Hepatocyte (in vitro differentiated cells): ENCODE measurements around the gene BCL2. TPM values are rescaled to one million over a fixed set of nuclear protein-coding genes. Genes with fewer than 3 reads are reported as not detected.

Experiments
- DNase-seq: peaks from one replicate; pipeline ENCODE4 v3.0.0-alpha.2; 2016; ENCODE audit warnings: low spot score
- H2AFZ ChIP-seq: fragments of 200-600 bp; sonication (generic); 2 replicates; pipeline ENCODE4 v1.6.0; 2016; ENCODE audit warnings: antibody characterized with exemption, mild to moderate bottlenecking
- H3K27ac ChIP-seq: fragments of 200-600 bp; sonication (generic); 2 replicates; pipeline ENCODE4 v1.5.1; 2016; ENCODE audit warnings: mild to moderate bottlenecking
- H3K27me3 ChIP-seq: fragments of 200-600 bp; sonication (generic); 2 replicates; pipeline ENCODE4 v1.6.1; 2016
- H3K36me3 ChIP-seq: fragments of 200-600 bp; sonication (generic); replicated peaks from 2 replicates; pipeline ENCODE4 v1.5.1; 2016; ENCODE audit warnings: low read depth; ENCODE audit not compliant: insufficient read depth
- H3K4me1 ChIP-seq: fragments of 200-600 bp; sonication (generic); 2 replicates; pipeline ENCODE4 v1.5.1; 2016; ENCODE audit warnings: mild to moderate bottlenecking, moderate library complexity; ENCODE audit not compliant: insufficient read depth
- H3K4me2 ChIP-seq: fragments of 200-600 bp; sonication (generic); 2 replicates; pipeline ENCODE4 v1.6.0; 2016
- H3K4me3 ChIP-seq: fragments of 200-600 bp; sonication (generic); 2 replicates; pipeline ENCODE4 v1.5.1; 2016; ENCODE audit warnings: mild to moderate bottlenecking
- H3K79me2 ChIP-seq: fragments of 200-600 bp; sonication (generic); 2 replicates; pipeline ENCODE4 v1.6.0; 2017; ENCODE audit warnings: mild to moderate bottlenecking
- H3K9me2 ChIP-seq: fragments of 200-600 bp; sonication (generic); replicated peaks from 2 replicates; pipeline ENCODE4 v1.6.0; 2017; ENCODE audit warnings: mild to moderate bottlenecking; ENCODE audit not compliant: insufficient read depth
- H3K9me3 ChIP-seq: fragments of 200-600 bp; sonication (generic); 2 replicates; pipeline ENCODE4 v1.5.1; 2016; ENCODE audit warnings: low read depth, mild to moderate bottlenecking
- H4K20me1 ChIP-seq: fragments of 200-600 bp; sonication (generic); 2 replicates; pipeline ENCODE4 v1.6.0; 2016; ENCODE audit warnings: mild to moderate bottlenecking; ENCODE audit not compliant: insufficient read depth, poor library complexity, severe bottlenecking
- CTCF ChIP-seq: fragments of 200-600 bp; sonication (generic); IDR thresholded peaks from 2 replicates; pipeline ENCODE4 v1.5.1; 2016; ENCODE audit warnings: antibody characterized with exemption, mild to moderate bottlenecking; ENCODE audit not compliant: poor library complexity
- EZH2 ChIP-seq: fragments of 200-600 bp; sonication (generic); IDR thresholded peaks from 2 replicates; pipeline ENCODE4 v1.6.1; 2016; ENCODE audit warnings: antibody characterized with exemption, mild to moderate bottlenecking, borderline replicate concordance
- EZH2phosphoT487 ChIP-seq: fragments of 200-600 bp; sonication (generic); IDR thresholded peaks from one replicate; pipeline ENCODE4 v1.6.1; 2018; ENCODE audit warnings: antibody characterized with exemption, mild to moderate bottlenecking, low read depth, moderate library complexity; ENCODE audit not compliant: unreplicated experiment, severe bottlenecking
- WGBS: methylation state at CpG from one replicate; pipeline ENCODE4 v1.1.6; 2016; ENCODE audit warnings: low lambda C conversion rate; ENCODE audit errors: missing lambda C conversion rate; 5-methylcytosine and 5-hydroxymethylcytosine counted together
- polyA plus RNA-seq: library from polyadenylated mRNA; unstranded; fragments of >200 nt; fragmentation: Nextera tagmentation; extraction: Ambion mirVana; gene quantifications from 2 replicates; pipeline ENCODE4 v1.2.1, GENCODE V29; 2016
- total RNA-seq: library from RNA; depleted of rRNA; stranded (reverse); fragments of >200 nt; gene quantifications from 2 replicates; pipeline ENCODE4 v1.2.3, GENCODE V29; 2014

BCL2 gene
- total and polyA plus RNA-seq, 2 experiments from 2014 or later, result 1.0 to 11.4 TPM

- Histone ChIP-seq H4K20me1 (no peaks in the 10 kb centered on the region), H2AFZ (no peak overlapping the region), H3K4me1 (no peaks in the 10 kb centered on the region), H3K27ac (no peak overlapping the region), H3K4me3 (no peak overlapping the region), H3K9me2 (no peaks in the 10 kb centered on the region), H3K9me3 (no peaks in the 10 kb centered on the region), H3K4me2 (no peak overlapping the region), H3K27me3 (no peaks in the 10 kb centered on the region), H3K36me3 (no peaks in the 10 kb centered on the region), H3K79me2 (no peaks in the 10 kb centered on the region)
- TF ChIP-seq EZH2 (no peak), EZH2phosphoT487 (no peak), CTCF (no peak)
- DNase-seq, result no peak
Observed at GRCh38 chr18:63229971-63230370, 89.6 kb downstream of the BCL2 start.

DNA sequence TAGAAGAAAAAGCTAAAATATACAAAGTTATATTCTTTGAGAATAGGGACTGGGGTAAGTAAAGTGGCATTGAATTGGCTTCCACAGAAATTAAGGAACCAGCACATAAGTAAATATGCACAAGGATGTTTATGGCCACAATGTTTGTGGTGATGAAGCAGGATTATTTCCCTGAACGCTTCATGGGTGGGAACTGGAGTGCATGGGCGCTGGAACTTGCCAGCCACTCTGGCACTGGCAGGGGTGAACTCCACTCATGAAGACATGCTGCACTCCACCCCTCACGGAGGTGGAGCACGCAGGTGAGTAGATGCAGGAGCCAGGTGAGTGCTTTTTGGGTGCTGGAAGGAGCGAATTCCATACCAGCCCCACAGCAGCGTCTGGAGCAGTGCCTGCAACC, 94.1 kb downstream of the BCL2 start:
- Histone ChIP-seq H3K4me2 (no peak overlapping the region), H3K79me2 (no peaks in the 10 kb centered on the region), H4K20me1 (no peaks in the 10 kb centered on the region), H3K9me2 (no peaks in the 10 kb centered on the region), H3K36me3 (no peaks in the 10 kb centered on the region), H2AFZ (no peak overlapping the region), H3K27ac (no peak overlapping the region), H3K27me3 (no peaks in the 10 kb centered on the region), H3K4me3 (no peak overlapping the region), H3K4me1 (no peaks in the 10 kb centered on the region), H3K9me3 (no peaks in the 10 kb centered on the region)
- WGBS, result 91% methylated on average over 6 of the region's 6 CpGs
- no peak for TF ChIP-seq EZH2
- TF ChIP-seq CTCF, result no peak
- no peak for TF ChIP-seq EZH2phosphoT487
- no peak for DNase-seq

DNA sequence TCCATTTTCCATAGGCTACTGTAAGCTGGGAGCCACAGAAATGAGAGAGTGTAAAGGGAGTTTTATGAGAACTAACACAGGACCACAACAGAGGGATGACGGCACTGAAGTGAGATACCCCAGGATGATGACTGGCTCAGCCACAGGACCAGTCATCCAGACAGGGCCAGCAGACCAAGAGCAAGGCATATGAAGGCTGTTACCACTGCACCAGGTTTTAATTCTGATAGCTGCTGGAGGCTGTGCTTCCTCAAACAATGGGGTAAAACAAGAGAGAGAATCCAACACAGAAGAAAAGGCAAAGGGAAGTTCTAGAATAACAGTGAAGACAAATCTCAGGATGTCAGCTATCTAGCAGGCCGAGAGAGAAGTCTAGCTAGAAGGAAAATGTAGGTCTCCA, 94.9 kb downstream of the BCL2 start:
- Histone ChIP-seq H4K20me1 (no peaks in the 10 kb centered on the region), H3K9me2 (no peaks in the 10 kb centered on the region), H3K4me1 (no peaks in the 10 kb centered on the region), H2AFZ (no peak overlapping the region), H3K9me3 (no peaks in the 10 kb centered on the region), H3K4me2 (no peak overlapping the region), H3K27me3 (no peaks in the 10 kb centered on the region), H3K36me3 (no peaks in the 10 kb centered on the region), H3K27ac (no peak overlapping the region), H3K79me2 (no peaks in the 10 kb centered on the region), H3K4me3 (no peak overlapping the region)
- TF ChIP-seq CTCF, result no peak
- TF ChIP-seq EZH2phosphoT487, result no peak
- TF ChIP-seq EZH2, result no peak
- WGBS, result 87% methylated on average over 2 of the region's 2 CpGs
- DNase-seq, result no peak

DNA sequence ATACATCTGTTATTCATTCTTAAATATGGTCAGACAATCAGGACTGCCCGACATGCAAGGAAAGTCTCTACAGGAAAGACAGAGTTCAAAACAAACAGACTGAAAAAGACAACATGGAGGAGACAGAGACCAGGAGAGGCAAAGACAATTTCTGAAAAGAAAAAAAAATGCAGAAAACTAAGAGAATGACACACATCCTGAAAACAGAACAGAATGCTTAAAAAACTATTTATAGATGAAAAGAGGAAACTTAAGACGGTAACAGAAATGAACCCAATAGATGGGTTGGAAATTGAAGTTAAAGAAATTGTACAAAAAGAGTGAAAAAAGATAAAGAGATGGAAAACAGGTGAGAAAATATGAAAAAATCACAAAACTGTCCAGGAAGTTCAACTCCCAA, 95.7 kb downstream of the BCL2 start:
- no peaks in the 10 kb centered on the region for H3K27me3 ChIP-seq
- H3K4me1 ChIP-seq, result no peaks in the 10 kb centered on the region
- TF ChIP-seq EZH2phosphoT487, result no peak
- TF ChIP-seq CTCF, result no peak
- no peak for TF ChIP-seq EZH2
- H2AFZ ChIP-seq, result no peak overlapping the region
- no peak overlapping the region for H3K4me3 ChIP-seq
- no peak overlapping the region for H3K4me2 ChIP-seq
- no peaks in the 10 kb centered on the region for H3K9me2 ChIP-seq
- no peaks in the 10 kb centered on the region for H3K79me2 ChIP-seq
- WGBS, result 84% methylated on average over 2 of the region's 2 CpGs
- no peak for DNase-seq
- no peaks in the 10 kb centered on the region for H4K20me1 ChIP-seq
- H3K9me3 ChIP-seq, result no peaks in the 10 kb centered on the region
- no peaks in the 10 kb centered on the region for H3K36me3 ChIP-seq
- no peak overlapping the region for H3K27ac ChIP-seq
